Right lobe of liver (tissue), 6 donors: ENCODE measurements around the gene SHISA9. TPM values are rescaled to one million over a fixed set of nuclear protein-coding genes. Genes with fewer than 3 reads are reported as not detected.
A peak's percentile ranks its signal among the peaks of the same experiment; 100 is the strongest.

ENCODE experiments used
- ATAC-seq, 4 donors: fragments of 200-7000 bp; cut with Tn5 transposase; one replicate each; pipeline ENCODE4 v1.9.1; 2020; ENCODE audit warnings: mild to moderate bottlenecking in 4 of 4, moderate library complexity in 4 of 4
- DNase-seq, 3 donors: peaks; one replicate each; pipeline ENCODE4 v3.0.0-alpha.2; 2020
- H3K27ac ChIP-seq, 3 donors: fragments of 200-600 bp; one replicate each; pipeline ENCODE4 v1.8.0; 2022
- H3K27me3 ChIP-seq, 2 donors: fragments of 200-600 bp; one replicate each; pipeline ENCODE4 v1.8.0; 2022
- H3K36me3 ChIP-seq, 4 donors: fragments of 200-600 bp; sonication (generic) in 1 of 4; one replicate each; pipeline versions ENCODE4 v1.5.1 to v1.8.0; 2017 to 2022; ENCODE audit warnings: control low read depth in 1 of 4
- H3K4me1 ChIP-seq, 4 donors: fragments of 200-600 bp; sonication (generic) in 1 of 4; one replicate each; pipeline versions ENCODE4 v1.5.1 to v1.8.0; 2017 to 2022; ENCODE audit warnings: control low read depth in 1 of 4
- H3K4me3 ChIP-seq, 3 donors: fragments of 200-600 bp; one replicate each; pipeline ENCODE4 v1.8.0; 2022
- H3K9me3 ChIP-seq, 4 donors: fragments of 200-600 bp; sonication (generic) in 1 of 4; one replicate each; pipeline versions ENCODE4 v1.5.1 to v1.8.0; 2017 to 2022; ENCODE audit warnings: control low read depth in 1 of 4
- POLR2A ChIP-seq: fragments of 450-650 bp; IDR thresholded peaks from one replicate; pipeline ENCODE4 v1.6.1; 2017; ENCODE audit warnings: antibody characterized with exemption, mild to moderate bottlenecking
- WGBS: methylation state at CpG from one replicate; pipeline ENCODE4 v1.1.6; 2018; ENCODE audit warnings: low coverage, low lambda C conversion rate; ENCODE audit not compliant: insufficient coverage; ENCODE audit errors: missing lambda C conversion rate; 5-methylcytosine and 5-hydroxymethylcytosine counted together
- intact Hi-C, 2 donors: fragments of 100-400 bp; cut with DNase I; formaldehyde crosslinking; loops; one replicate each; pipeline versions ENCODE4 v1.11.2 to v1.14.1; 2022
- total RNA-seq, 6 experiments: library from RNA; depleted of rRNA in 2 of 6; stranded (reverse); fragments of >200 nt in 2 of 6; fragmentation: NEBNext Ultra II Directional in 3 of 6; extraction: Animal tissue kit (Norgen Biotek cat#: 25700) in 3 of 6; gene quantifications; one replicate each; pipeline versions ENCODE4 v1.1.0 to v1.2.4, GENCODE V29; 2016 to 2023
- TF ChIP-seq, protein P1 (sequence below), 4 donors: fragments of 200-600 bp in 3 of 4; fragments of 450-650 bp in 1 of 4; IDR thresholded peaks; one replicate each; pipeline versions ENCODE4 v1.5.1 to v1.8.0; 2016 to 2022; ENCODE audit warnings: antibody characterized with exemption in 4 of 4, mild to moderate bottlenecking in 2 of 4
- donor health status: DM: no; HTN: yes; CAD: no.
- donor health status: DM: no; HTN: no; CAD: no.
- donor health status: DM: no; HTN: no; CAD: no.
- donor health status: DM: no; HTN: yes; CAD: no.
- donor health status: DM: no; HTN: yes; CAD: no.

SHISA9 gene
- total RNA-seq, 6 experiments from 2014 or later, result 0.02 to 0.06 TPM; not detected in 4

DNA sequence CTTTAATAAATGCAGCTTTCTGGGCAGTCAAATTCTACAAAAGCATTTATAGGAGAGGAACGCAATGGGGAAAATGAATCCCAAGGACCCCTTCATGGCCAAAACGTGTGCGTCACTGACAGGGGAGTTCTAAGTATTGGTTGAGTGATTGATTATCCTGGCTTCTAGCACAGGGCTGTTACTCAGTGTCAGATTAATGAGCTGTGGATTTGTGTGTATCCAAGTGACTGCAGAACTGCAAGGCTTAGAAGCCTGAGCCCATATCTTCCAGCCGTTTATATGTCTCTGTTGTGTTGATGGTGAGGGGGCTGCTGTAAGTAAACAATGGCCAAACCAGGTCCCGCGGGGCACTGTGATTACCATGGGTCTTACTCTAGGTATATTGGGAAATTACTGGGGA is 129.4 kb downstream of the SHISA9 start:
- no peaks in the 10 kb centered on the region for H3K9me3 ChIP-seq
- no peaks in the 10 kb centered on the region for H3K36me3 ChIP-seq
- no peak overlapping the region for H3K4me3 ChIP-seq
- no peaks in the 10 kb centered on the region for H3K4me1 ChIP-seq
- H3K27ac ChIP-seq, result no peak overlapping the region
- no peaks in the 10 kb centered on the region for H3K27me3 ChIP-seq
- no peak for TF ChIP-seq POLR2A
- TF ChIP-seq, protein P1, sequence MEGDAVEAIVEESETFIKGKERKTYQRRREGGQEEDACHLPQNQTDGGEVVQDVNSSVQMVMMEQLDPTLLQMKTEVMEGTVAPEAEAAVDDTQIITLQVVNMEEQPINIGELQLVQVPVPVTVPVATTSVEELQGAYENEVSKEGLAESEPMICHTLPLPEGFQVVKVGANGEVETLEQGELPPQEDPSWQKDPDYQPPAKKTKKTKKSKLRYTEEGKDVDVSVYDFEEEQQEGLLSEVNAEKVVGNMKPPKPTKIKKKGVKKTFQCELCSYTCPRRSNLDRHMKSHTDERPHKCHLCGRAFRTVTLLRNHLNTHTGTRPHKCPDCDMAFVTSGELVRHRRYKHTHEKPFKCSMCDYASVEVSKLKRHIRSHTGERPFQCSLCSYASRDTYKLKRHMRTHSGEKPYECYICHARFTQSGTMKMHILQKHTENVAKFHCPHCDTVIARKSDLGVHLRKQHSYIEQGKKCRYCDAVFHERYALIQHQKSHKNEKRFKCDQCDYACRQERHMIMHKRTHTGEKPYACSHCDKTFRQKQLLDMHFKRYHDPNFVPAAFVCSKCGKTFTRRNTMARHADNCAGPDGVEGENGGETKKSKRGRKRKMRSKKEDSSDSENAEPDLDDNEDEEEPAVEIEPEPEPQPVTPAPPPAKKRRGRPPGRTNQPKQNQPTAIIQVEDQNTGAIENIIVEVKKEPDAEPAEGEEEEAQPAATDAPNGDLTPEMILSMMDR (IDR thresholded peaks at IDR 0.05), result no peak
- ATAC-seq (no peak), DNase-seq (no peak)
- intact Hi-C loops, result loop anchor here in 1 of 2 donors (10.0 kb wide), 1 partner anchor 56 kb away; no protein-coding TSS in a partner anchor
- 40% methylated on average over 5 of the region's 6 CpGs for WGBS

DNA sequence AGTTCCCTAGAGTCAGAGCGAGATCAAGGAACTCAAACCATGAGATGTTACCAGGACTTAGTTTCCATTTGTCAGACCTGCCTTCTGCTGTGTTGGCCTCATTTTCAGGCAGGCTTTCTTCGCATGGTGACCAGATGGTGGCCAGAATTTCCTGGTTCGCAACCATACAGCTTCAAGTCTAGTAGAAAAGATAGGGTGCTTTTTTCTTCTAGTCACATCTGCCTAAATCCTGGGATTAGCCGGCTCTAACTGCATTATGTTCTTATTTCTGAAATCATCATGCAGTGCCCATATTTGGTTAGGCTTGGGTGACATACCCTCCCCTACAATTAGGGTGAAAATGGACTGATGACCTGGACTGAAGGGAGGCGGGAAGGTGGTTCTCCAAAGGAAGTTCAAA is 131.5 kb downstream of the SHISA9 start:
- Histone ChIP-seq H3K36me3 (no peaks in the 10 kb centered on the region), H3K4me3 (no peak overlapping the region), H3K9me3 (no peaks in the 10 kb centered on the region), H3K27ac (no peak overlapping the region), H3K4me1 (no peaks in the 10 kb centered on the region), H3K27me3 (no peaks in the 10 kb centered on the region)
- intact Hi-C loops, result loop anchor here in 1 of 2 donors (10.0 kb wide), 1 partner anchor 58 kb away; no protein-coding TSS in a partner anchor
- TF ChIP-seq, protein P1 (IDR thresholded peaks at IDR 0.05), result no peak
- TF ChIP-seq POLR2A, result no peak
- no peak for DNase-seq
- WGBS, result 62% methylated on average over 3 of the region's 5 CpGs
- ATAC-seq, result no peak

DNA sequence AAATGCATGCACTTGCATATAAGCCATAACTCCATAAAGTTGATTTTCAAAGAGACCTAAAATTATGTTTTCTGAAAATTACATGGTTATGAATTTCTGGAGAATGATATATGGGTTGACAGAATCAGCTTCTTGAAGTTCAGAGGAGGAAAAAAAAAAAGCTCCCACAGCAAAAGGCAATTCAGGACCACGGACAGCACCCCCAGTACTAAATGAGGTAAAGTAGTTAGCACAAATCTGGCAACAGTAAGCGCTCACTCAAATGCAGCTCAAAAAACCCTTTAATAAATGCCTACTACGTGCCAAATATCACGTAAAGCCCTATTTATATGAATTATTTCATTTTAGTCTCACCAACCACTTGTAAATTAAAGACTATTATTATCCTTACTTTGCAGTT is 135.2 kb downstream of the SHISA9 start:
- ATAC-seq, result no peak
- TF ChIP-seq POLR2A, result no peak
- TF ChIP-seq, protein P1 (IDR thresholded peaks at IDR 0.05), result no peak

DNA sequence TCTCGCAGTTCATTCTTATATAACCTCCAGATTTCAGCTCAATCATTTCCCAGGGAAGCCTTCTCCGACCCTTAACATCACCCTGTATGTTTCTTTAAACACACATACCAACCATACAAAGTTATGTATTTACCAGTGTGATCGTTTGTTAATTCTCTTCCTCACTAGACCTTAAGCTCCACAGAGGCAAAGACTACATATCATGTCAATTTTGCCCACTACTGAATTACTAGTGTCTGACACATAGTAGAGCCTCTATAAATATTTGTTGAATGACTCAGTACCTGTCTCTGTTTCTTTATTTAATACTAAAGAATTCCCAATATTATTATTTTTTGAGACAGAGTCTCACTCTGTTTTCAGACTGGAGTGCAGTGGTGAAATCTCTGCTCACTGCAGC is 137.2 kb downstream of the SHISA9 start:
- Histone ChIP-seq H3K9me3 (no peaks in the 10 kb centered on the region), H3K27ac (no peak overlapping the region), H3K4me1 (no peaks in the 10 kb centered on the region), H3K27me3 (no peaks in the 10 kb centered on the region), H3K4me3 (no peak overlapping the region), H3K36me3 (no peaks in the 10 kb centered on the region)
- no peak for ATAC-seq
- intact Hi-C loops, result loop anchor here in 1 of 2 donors (10.0 kb wide), 1 partner anchor 64 kb away; no protein-coding TSS in a partner anchor
- TF ChIP-seq, protein P1 (IDR thresholded peaks at IDR 0.05), result no peak
- no peak for TF ChIP-seq POLR2A
- 44% methylated on average over 3 of the region's 3 CpGs for WGBS
- no peak for DNase-seq

More for the DNA sequence above, 135.2 kb downstream of the SHISA9 start:
- no peaks in the 10 kb centered on the region for H3K4me1 ChIP-seq
- no peak overlapping the region for H3K27ac ChIP-seq
- no peaks in the 10 kb centered on the region for H3K36me3 ChIP-seq
- 11% methylated on average over 4 of the region's 4 CpGs for WGBS
- no peaks in the 10 kb centered on the region for H3K27me3 ChIP-seq
- peak in 2 of 3 donors; percentile 38 to 49 for DNase-seq
- H3K9me3 ChIP-seq, result no peaks in the 10 kb centered on the region
- H3K4me3 ChIP-seq, result no peak overlapping the region
- intact Hi-C loops, result loop anchor here in 1 of 2 donors (10.0 kb wide), 1 partner anchor 62 kb away; no protein-coding TSS in a partner anchor
